Astrocyte (in vitro differentiated cells and primary cell): ENCODE measurements around the gene ROM1. TPM values are rescaled to one million over a fixed set of nuclear protein-coding genes. Genes with fewer than 3 reads are reported as not detected.
"Not testable (repeated sequence)": the region's sequence is repeated elsewhere in the genome, so short reads cannot be mapped to it uniquely, and the experiment has no call there.

ENCODE experiments used
- DNase-seq: peaks from one replicate; pipeline ENCODE4 v3.0.0-alpha.2; 2010; ENCODE audit warnings: low read depth
- FAIRE-seq: peaks from 2 replicates; lab custom pipeline; 2011; peaks lifted over from hg19 to GRCh38; lab: Jason Lieb, UNC
- H2AFZ ChIP-seq: 2 replicates; pipeline ENCODE4 v1.6.0; 2012; ENCODE audit warnings: low read depth, low read length, inconsistent platforms
- H3K27ac ChIP-seq: 2 replicates; pipeline ENCODE4 v1.5.1; 2011; ENCODE audit warnings: low read depth, low read length, inconsistent platforms
- H3K27me3 ChIP-seq: 2 replicates; pipeline ENCODE4 v1.6.0; 2011; ENCODE audit warnings: low read length, inconsistent platforms; ENCODE audit not compliant: insufficient read depth
- H3K36me3 ChIP-seq: 2 replicates; pipeline ENCODE4 v1.5.1; 2011; ENCODE audit warnings: low read length, inconsistent platforms; ENCODE audit not compliant: insufficient read depth
- H3K4me1 ChIP-seq: 2 replicates; pipeline ENCODE4 v1.5.1; 2011; ENCODE audit warnings: low read length, inconsistent platforms; ENCODE audit not compliant: insufficient read depth
- H3K4me2 ChIP-seq: 2 replicates; pipeline ENCODE4 v1.6.0; 2012; ENCODE audit warnings: low read length, inconsistent platforms
- H3K4me3 ChIP-seq: 2 replicates; pipeline ENCODE4 v1.5.1; 2011; ENCODE audit warnings: low read depth, mild to moderate bottlenecking, low read length, inconsistent platforms; ENCODE audit not compliant: insufficient read depth
- H3K79me2 ChIP-seq: 2 replicates; pipeline ENCODE4 v1.6.0; 2012; ENCODE audit warnings: mild to moderate bottlenecking, low read length, inconsistent platforms; ENCODE audit not compliant: insufficient read depth
- H3K9ac ChIP-seq: 2 replicates; pipeline ENCODE4 v1.6.0; 2012; ENCODE audit warnings: mild to moderate bottlenecking, low read length, inconsistent platforms
- H3K9me3 ChIP-seq: 2 replicates; pipeline ENCODE4 v1.5.1; 2012; ENCODE audit warnings: low read depth, mild to moderate bottlenecking, low read length, inconsistent platforms; ENCODE audit not compliant: insufficient read depth
- H4K20me1 ChIP-seq: 2 replicates; pipeline ENCODE4 v1.6.0; 2012; ENCODE audit warnings: low read length, inconsistent platforms; ENCODE audit not compliant: insufficient read depth
- H3K27ac Mint-ChIP-seq: one replicate; pipeline ENCODE4 v1.8.0; 2021; ENCODE audit warnings: mild to moderate bottlenecking, mixed read lengths; ENCODE audit not compliant: unreplicated experiment
- H3K27me3 Mint-ChIP-seq: one replicate; pipeline ENCODE4 v1.8.0; 2021; ENCODE audit warnings: low read depth, mixed read lengths; ENCODE audit not compliant: unreplicated experiment
- H3K36me3 Mint-ChIP-seq: one replicate; pipeline ENCODE4 v1.8.0; 2021; ENCODE audit warnings: low read depth, mixed read lengths; ENCODE audit not compliant: unreplicated experiment
- H3K4me1 Mint-ChIP-seq: one replicate; pipeline ENCODE4 v1.8.0; 2021; ENCODE audit warnings: low read depth, mixed read lengths; ENCODE audit not compliant: unreplicated experiment
- H3K4me3 Mint-ChIP-seq: one replicate; pipeline ENCODE4 v1.8.0; 2021; ENCODE audit warnings: mild to moderate bottlenecking, moderate library complexity, mixed read lengths; ENCODE audit not compliant: unreplicated experiment
- H3K9me3 Mint-ChIP-seq: one replicate; pipeline ENCODE4 v1.8.0; 2021; ENCODE audit warnings: mild to moderate bottlenecking, mixed read lengths; ENCODE audit not compliant: unreplicated experiment
- CTCF ChIP-seq: IDR thresholded peaks from 2 replicates; pipeline ENCODE4 v1.5.1; 2011; ENCODE audit warnings: low read depth, mild to moderate bottlenecking, inconsistent platforms, low read length, moderate library complexity; ENCODE audit not compliant: insufficient read depth
- EZH2 ChIP-seq: IDR thresholded peaks from 2 replicates; pipeline ENCODE4 v1.6.1; 2012; ENCODE audit warnings: mild to moderate bottlenecking, low read length, inconsistent platforms; ENCODE audit not compliant: insufficient read depth
- total RNA-seq: library from RNA; stranded (reverse); gene quantifications from 2 replicates; pipeline ENCODE4 v1.2.1, GENCODE V29; 2021

Gene ROM1
- total RNA-seq, 1 donor from 2014 or later = 1.3 TPM

GRCh38 chr11:62571493-62571892 is 41.6 kb upstream of the ROM1 start:
- not testable (repeated sequence) for H3K27me3 Mint-ChIP-seq, H3K9me3 Mint-ChIP-seq, H3K27ac ChIP-seq, H3K9me3 ChIP-seq, DNase-seq, H3K27me3 ChIP-seq, H2AFZ ChIP-seq, FAIRE-seq
- Mint-ChIP-seq H3K4me1 (peaks cover 39% of the 10 kb centered on the region), H3K27ac (peak overlapping the region; percentile 16), H3K4me3 (peak overlapping the region; percentile 100), H3K36me3 (peaks cover 37% of the 10 kb centered on the region)
- H4K20me1 ChIP-seq = peaks cover 67% of the 10 kb centered on the region
- H3K9ac ChIP-seq = peak overlapping the region; percentile 96
- peak overlapping the region; percentile 95 for H3K4me3 ChIP-seq
- H3K79me2 ChIP-seq = peaks cover 96% of the 10 kb centered on the region
- peak overlapping the region; percentile 92 for H3K4me2 ChIP-seq
- peaks cover 36% of the 10 kb centered on the region for H3K36me3 ChIP-seq
- peaks cover 35% of the 10 kb centered on the region for H3K4me1 ChIP-seq

GRCh38 chr11:62572431-62572830 is 40.6 kb upstream of the ROM1 start:
- H3K27ac Mint-ChIP-seq = peak overlapping the region; percentile 99
- H3K9ac ChIP-seq = peak overlapping the region; percentile 96
- H2AFZ ChIP-seq = no peak overlapping the region
- peak overlapping the region; percentile 95 for H3K4me3 ChIP-seq
- H3K79me2 ChIP-seq = peaks cover 94% of the 10 kb centered on the region
- TF ChIP-seq EZH2 = no peak
- H3K4me1 ChIP-seq = peaks cover 40% of the 10 kb centered on the region
- FAIRE-seq (no peak), DNase-seq (no peak)
- H3K27me3 Mint-ChIP-seq = no peaks in the 10 kb centered on the region
- H3K27ac ChIP-seq = peak overlapping the region; percentile 73
- peaks cover 32% of the 10 kb centered on the region for H3K4me1 Mint-ChIP-seq
- peaks cover 26% of the 10 kb centered on the region for H3K36me3 ChIP-seq
- peak overlapping the region; percentile 100 for H3K4me3 Mint-ChIP-seq
- H4K20me1 ChIP-seq = peaks cover 57% of the 10 kb centered on the region
- no peaks in the 10 kb centered on the region for H3K9me3 Mint-ChIP-seq
- H3K4me2 ChIP-seq = peak overlapping the region; percentile 92
- H3K9me3 ChIP-seq = no peaks in the 10 kb centered on the region
- no peaks in the 10 kb centered on the region for H3K27me3 ChIP-seq
- H3K36me3 Mint-ChIP-seq = peaks cover 33% of the 10 kb centered on the region

- Mint-ChIP-seq H3K9me3 (no peaks in the 10 kb centered on the region), H3K27ac (peak overlapping the region; percentile 99), H3K36me3 (peaks cover 32% of the 10 kb centered on the region), H3K4me1 (peaks cover 31% of the 10 kb centered on the region), H3K27me3 (no peaks in the 10 kb centered on the region), H3K4me3 (peak overlapping the region; percentile 100)
- DNase-seq = no peak
- H3K36me3 ChIP-seq = peaks cover 26% of the 10 kb centered on the region
- peaks cover 88% of the 10 kb centered on the region for H3K79me2 ChIP-seq
- no peak for TF ChIP-seq CTCF
- TF ChIP-seq EZH2 = no peak
- H4K20me1 ChIP-seq = peaks cover 51% of the 10 kb centered on the region
- no peak for FAIRE-seq
- no peaks in the 10 kb centered on the region for H3K27me3 ChIP-seq
- peak overlapping the region; percentile 92 for H3K4me2 ChIP-seq
- no peaks in the 10 kb centered on the region for H3K9me3 ChIP-seq
- H2AFZ ChIP-seq = peak overlapping the region; percentile 78
- peaks cover 41% of the 10 kb centered on the region for H3K4me1 ChIP-seq
- H3K9ac ChIP-seq = peak overlapping the region; percentile 96
- H3K4me3 ChIP-seq = peak overlapping the region; percentile 95
- H3K27ac ChIP-seq = peak overlapping the region; percentile 73
These were observed 40.0 kb upstream of the ROM1 start for GRCh38 chr11:62573006-62573591.
